GM21529 (cell line): ENCODE data around the gene WDR5.

Experiments
- ATAC-seq: cut with Tn5 transposase; IDR thresholded peaks from one replicate; pipeline ENCODE4 v1.9.1; 2021; ENCODE audit not compliant: unreplicated experiment

Gene WDR5

DNA sequence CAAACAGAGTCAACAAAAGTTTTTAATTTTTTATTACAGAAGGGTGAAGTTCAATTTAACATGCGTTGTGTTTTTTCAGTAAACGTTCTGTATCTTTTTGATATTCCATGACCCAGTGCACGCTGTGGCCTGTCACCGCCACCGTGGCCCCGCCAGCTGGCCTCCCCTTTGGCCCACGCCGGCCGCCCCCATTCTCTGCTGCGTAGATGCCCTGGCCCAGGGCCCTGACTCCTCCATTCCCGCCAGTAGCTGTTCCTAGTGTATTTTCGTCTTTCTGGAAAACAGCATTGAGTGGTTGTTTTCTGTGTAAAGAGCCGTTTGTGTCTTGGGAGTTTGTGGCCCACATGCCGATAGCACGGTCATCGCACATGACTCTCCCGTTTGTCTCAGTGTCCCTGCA is 22.4 kb downstream of the WDR5 start:
- no peak for ATAC-seq

DNA sequence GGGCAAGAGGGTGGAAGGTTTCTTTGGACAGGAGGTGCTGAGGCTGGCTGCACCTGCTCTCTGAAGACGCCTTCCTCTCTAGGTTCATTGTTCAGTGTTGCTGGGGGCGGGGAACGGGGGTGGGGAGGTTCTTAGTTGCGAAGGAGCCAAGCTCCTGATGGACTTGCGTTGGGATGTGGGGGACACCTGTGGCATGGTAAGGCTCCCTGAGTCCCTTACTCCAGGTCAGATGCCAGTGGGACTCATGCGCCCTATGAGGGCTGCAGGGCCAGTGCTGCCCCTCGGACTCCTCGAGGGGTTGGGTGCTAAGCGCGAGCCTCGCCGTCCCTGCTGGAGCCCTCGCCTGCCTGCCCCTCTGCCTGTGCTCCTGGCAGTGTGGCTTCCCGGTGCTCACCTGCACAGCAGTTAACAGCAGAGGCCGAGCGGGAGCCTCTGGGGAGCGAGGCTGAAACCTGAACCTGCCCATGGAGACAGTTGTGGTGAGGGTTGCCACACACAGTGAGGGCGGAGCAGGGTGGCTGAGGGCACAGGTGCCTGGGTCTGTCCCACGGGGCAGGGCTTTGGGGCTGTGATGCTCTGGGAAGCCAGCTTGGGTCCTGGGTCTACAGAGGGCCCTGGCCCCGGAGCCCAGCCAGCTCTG is 23.0 kb downstream of the WDR5 start:
- ATAC-seq, result no peak

DNA sequence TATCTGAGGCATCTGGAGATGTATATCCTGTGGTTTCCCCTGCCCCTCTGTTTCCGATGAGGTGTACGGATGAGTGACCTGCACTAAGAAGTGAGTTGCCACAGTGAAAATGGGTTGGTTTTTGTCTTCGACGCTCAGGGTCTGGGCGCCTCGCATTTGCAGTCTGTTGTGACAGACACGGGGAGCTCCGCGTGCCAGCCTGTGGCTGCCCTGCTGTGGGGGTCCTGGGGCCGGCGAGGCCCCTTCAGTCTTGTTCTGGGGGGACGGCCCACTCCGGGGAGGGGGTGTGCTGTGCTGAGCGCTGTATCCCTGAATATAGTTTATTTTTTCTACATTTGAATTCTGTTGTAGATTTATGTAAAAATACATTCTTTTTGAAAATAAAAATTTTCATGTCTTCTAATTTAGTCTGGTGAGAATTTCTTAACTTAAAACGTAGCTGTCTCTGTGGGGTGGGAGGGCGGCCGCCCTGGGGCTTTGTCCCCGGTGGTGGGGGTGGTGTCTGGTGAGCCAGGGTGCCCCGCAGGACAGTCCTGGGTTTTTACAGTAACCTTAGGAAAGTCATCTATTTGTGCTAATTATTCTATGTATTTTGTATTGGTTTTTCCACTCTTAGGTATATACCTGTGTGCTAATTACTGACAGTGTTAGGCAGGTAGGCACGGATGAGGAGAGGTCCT is 23.8 kb downstream of the WDR5 start:
- ATAC-seq, result no peak

- ATAC-seq, result no peak
Measured at GRCh38 chr9:134161647-134162046, 25.8 kb downstream of the WDR5 start.

- no peak for ATAC-seq
Measured at GRCh38 chr9:134162212-134162775, 26.4 kb downstream of the WDR5 start.

- ATAC-seq, result no peak
Measured at GRCh38 chr9:134162926-134163370, 27.1 kb downstream of the WDR5 start.

DNA sequence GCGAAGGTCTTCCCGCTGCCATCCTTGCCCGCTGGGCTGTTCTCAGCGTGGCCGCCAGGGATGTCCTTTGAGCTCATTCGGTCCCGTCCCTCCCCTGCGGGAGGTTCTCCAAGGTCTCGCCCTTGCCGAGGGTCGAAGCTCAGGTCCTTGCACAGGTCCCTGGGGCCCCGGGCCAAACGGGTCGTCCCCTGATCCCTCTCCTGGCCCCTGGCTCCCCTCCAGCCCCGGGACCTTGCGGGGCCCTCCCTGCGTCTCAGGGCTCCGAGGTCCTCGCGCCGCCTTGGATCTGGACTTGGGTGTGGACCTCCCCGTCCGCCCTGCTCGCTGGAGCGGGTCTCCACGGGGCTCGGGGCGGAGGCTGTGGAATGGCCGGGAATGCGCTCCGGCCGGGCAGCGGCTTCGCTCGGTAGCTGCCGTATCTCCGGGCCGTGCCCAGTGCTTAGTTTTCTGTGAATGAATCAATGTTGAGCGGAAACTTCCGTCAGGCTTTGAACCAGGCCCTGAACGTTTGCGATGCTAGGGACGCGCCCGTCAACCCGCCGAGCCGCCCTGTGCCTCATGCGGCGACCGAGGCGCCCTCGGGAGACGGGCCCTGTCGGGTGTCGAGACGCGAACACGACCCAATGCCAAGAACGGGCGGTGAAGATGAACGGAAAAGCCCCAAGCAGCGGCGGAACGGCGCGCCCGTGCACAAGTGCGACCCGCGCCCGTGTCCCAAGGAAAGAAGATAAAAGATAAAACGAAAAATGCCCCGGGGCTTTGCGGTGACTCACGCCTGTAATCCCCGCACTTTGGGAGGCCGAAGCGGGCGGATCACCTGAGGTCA is 27.7 kb downstream of the WDR5 start:
- ATAC-seq, result no peak

DNA sequence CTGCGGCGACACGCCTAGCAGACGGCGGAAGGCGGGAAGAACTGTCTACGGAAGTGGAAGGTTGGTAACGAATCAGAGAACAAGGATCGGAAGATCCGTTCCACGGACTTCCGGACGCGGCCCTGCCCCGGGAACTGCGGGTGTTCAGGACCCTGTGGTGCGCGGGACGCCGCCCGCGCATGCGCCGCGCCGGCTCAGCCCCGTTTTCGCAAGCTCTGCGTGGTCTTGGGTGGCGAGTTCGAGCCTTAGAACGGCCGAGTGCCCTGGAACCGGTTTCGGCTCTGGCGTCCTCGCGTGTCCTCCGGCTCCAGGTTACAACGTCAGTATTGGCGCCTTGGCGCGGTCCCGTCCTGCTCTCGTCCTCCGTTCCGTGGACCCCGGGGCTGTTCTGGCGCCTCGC is 29.0 kb downstream of the WDR5 start:
- ATAC-seq, result no peak

DNA sequence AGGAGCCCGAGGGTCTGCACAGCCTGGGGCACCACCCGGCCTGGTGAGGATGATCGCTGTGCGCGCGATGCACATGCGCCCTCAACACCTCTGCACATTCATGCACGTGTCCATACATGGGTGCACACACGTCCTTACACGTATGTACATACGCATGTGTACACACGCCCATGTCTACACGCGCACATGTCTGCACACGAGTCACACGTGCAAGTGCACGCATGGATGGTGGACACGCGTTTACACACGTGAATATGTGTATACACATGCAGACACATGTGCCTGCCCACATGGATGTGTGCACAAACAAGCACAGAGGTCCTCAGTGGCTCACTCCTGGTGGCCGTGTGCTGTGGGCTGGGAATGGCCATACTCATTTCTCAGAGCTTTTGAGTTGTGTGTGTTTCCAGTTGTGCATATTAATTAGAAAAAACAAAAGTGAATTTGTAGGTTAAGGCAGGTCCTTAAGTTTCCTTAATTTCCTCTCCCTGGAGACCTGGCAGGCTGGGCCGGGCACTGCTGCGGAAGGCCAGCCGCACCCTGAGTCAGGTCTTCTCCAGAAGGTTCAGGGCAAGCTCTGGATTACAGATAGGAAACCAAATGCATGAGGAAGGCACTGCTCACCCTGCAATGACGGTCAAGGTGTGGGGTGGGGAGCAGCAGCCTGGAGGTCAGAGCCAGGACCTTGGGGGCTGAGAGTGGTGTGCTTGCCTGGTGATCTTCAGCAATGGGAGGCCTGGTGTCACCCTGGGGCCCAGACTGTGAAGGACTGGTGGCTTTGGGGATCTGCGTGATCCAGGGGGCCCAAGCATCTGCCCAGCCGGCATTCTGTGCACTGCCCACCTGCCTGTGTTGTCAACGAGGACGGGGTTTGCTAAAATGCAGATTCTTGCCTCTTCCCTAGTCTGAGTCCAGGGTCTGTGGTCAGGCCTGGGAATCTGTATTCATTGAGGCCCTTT is 29.8 kb downstream of the WDR5 start:
- ATAC-seq, result no peak

GRCh38 chr9:134166374-134166773 is 30.5 kb downstream of the WDR5 start:
- no peak for ATAC-seq

GRCh38 chr9:134167530-134167931 is 31.6 kb downstream of the WDR5 start:
- ATAC-seq, result no peak

- ATAC-seq, result no peak
Measured at GRCh38 chr9:134168757-134169550, 33.1 kb downstream of the WDR5 start.

DNA sequence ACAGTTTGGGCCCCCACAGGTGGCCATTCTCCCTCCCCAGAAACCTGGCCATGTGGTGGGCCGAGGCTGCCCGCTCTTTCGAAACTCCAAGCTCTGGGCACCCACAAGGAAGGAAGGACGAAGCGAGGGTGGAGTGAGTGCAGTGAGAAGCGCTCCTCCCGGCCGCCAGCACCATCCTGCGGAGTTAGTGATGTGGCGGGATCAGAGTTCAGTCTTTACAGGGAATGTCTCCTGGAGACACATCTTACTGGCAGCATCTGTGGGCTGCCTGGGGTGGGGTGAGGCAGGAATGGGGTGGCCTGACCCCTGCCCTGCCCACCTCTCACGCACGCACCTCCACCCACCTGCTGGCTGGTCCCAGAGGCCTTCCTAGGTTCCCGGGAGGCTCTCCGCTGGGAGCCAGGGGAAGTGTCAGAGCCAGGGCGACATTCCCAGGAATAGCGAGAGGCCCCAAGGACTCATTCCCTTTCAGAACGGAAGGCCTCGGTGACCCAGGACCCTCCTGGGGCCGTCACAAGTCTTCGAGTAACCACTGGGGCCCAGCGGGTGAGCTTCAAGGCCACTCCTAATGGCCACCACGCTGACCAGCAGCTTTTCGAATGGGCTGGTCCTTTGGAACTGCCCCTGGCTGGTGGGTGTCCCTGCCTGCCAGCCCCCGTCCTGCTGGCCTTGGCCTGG is 34.0 kb downstream of the WDR5 start:
- no peak for ATAC-seq

GRCh38 chr9:134170532-134171315 is 34.8 kb downstream of the WDR5 start:
- no peak for ATAC-seq

DNA sequence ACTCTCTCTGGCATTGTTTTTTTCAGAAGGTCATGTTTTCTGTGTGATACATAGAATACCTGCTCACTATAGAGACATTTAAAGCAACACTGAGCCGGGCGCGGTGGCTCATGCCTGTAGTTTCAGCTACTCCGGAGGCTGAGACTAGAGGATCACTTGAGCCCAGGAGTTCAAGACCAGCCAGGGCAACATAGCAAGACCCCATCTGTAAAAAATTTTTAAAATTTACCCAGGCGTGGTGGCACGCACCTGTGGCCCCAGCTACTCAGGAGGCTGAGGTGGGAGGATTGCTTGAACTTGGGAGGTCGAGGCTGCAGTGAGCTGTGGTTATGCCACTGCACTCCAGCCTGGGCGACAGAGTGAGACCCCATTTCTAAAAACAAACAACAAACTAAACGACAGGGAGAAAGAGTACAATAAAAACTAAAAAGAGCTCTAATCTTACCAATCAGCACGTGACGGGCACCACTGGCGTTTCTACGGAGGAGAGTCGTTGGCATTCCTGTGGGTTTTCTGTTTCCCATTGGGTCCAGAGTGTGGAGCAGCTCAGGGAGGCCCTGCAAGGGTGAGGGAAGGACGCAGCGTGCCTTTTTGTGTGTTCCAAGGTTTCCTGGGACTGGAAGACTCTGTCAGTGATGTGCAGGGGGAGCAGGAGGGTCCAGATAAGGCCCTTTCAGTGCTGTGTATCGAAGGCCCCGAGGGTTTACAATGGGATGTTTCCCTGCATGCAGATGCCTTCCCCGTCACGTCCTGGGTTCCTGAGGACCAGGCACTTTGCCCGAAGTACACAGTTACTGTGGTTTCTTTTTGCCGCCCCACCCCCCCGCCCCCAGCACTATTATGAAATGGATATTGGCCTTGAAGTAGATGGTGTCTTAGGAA is 35.7 kb downstream of the WDR5 start:
- ATAC-seq, result no peak

- no peak for ATAC-seq
Measured at GRCh38 chr9:134172198-134173126, 36.6 kb downstream of the WDR5 start.
